MM.1S (cell line): ENCODE measurements around the gene CROCC2.

Source experiments
- DNase-seq: peaks from one replicate; pipeline ENCODE4 v3.0.0-alpha.2; 2015
- H2AFZ ChIP-seq: fragments of 300-600 bp; sonication (generic); 2 replicates; pipeline ENCODE4 v1.6.0; 2016; ENCODE audit warnings: antibody characterized with exemption, low read length
- H3F3A ChIP-seq: fragments of 300-600 bp; sonication (generic); 2 replicates; pipeline ENCODE4 v1.6.1; 2016; ENCODE audit warnings: mild to moderate bottlenecking, antibody characterized with exemption, low read length, moderate library complexity, mixed read lengths; ENCODE audit not compliant: insufficient read depth
- H3K27ac ChIP-seq: fragments of 300-600 bp; sonication (generic); 2 replicates; pipeline ENCODE4 v1.5.1; 2016; ENCODE audit warnings: mild to moderate bottlenecking, low read length
- H3K27me3 ChIP-seq: fragments of 300-600 bp; sonication (generic); replicated peaks from 2 replicates; pipeline ENCODE4 v1.6.0; 2016; ENCODE audit warnings: low read length; ENCODE audit not compliant: insufficient read depth
- H3K36me3 ChIP-seq: fragments of 300-600 bp; sonication (generic); replicated peaks from 2 replicates; pipeline ENCODE4 v1.6.1; 2016; ENCODE audit warnings: mild to moderate bottlenecking, low read length, mixed read lengths; ENCODE audit not compliant: insufficient read depth
- H3K4me1 ChIP-seq: fragments of 300-600 bp; sonication (generic); 2 replicates; pipeline ENCODE4 v1.6.1; 2016; ENCODE audit warnings: low read length, mixed read lengths
- H3K4me2 ChIP-seq: fragments of 300-600 bp; sonication (generic); 2 replicates; pipeline ENCODE4 v1.6.0; 2016; ENCODE audit warnings: low read depth, low read length
- H3K4me3 ChIP-seq: fragments of 300-600 bp; sonication (generic); 2 replicates; pipeline ENCODE4 v1.5.1; 2016; ENCODE audit warnings: low read length, mixed read lengths
- H3K79me2 ChIP-seq: fragments of 300-600 bp; sonication (generic); 2 replicates; pipeline ENCODE4 v1.6.1; 2016; ENCODE audit warnings: mixed run types, low read length, mixed read lengths
- H3K9ac ChIP-seq: fragments of 300-600 bp; sonication (generic); 2 replicates; pipeline ENCODE4 v1.6.1; 2016; ENCODE audit warnings: low read length, mixed read lengths
- H3K9me2 ChIP-seq: fragments of 300-600 bp; sonication (generic); replicated peaks from 2 replicates; pipeline ENCODE4 v1.6.1; 2016; ENCODE audit warnings: mild to moderate bottlenecking, low read length, mixed read lengths; ENCODE audit not compliant: insufficient read depth
- H3K9me3 ChIP-seq: fragments of 300-600 bp; sonication (generic); replicated peaks from 2 replicates; pipeline ENCODE4 v1.6.1; 2016; ENCODE audit warnings: mild to moderate bottlenecking, low read length, mixed read lengths; ENCODE audit not compliant: insufficient read depth
- H4K20me1 ChIP-seq: fragments of 300-600 bp; sonication (generic); 2 replicates; pipeline ENCODE4 v1.6.1; 2016; ENCODE audit warnings: mild to moderate bottlenecking, low read length, moderate library complexity, mixed read lengths; ENCODE audit not compliant: insufficient read depth
- CTCF ChIP-seq: fragments of 300-600 bp; sonication (generic); IDR thresholded peaks from 2 replicates; pipeline ENCODE4 v1.5.1; 2016; ENCODE audit warnings: antibody characterized with exemption, low read length, mixed read lengths
- EZH2 ChIP-seq: fragments of 300-600 bp; sonication (generic); optimal IDR thresholded peaks from 2 replicates; pipeline ENCODE3; 2017; ENCODE audit warnings: low read depth, mild to moderate bottlenecking, antibody characterized with exemption, low read length, mixed read lengths
- EZH2phosphoT487 ChIP-seq: fragments of 300-600 bp; sonication (generic); IDR thresholded peaks from 2 replicates; pipeline ENCODE4 v1.6.1; 2018; ENCODE audit warnings: antibody characterized with exemption, low read length

The CROCC2 gene

GRCh38 chr2:240934701-240935102, 28.6 kb downstream of the CROCC2 start:
- Histone ChIP-seq H3K27me3 (peaks cover 96% of the 10 kb centered on the region), H2AFZ (no peak overlapping the region), H3K9ac (no peak overlapping the region), H3K4me1 (no peaks in the 10 kb centered on the region), H3K4me3 (no peak overlapping the region), H3F3A (no peaks in the 10 kb centered on the region), H3K79me2 (no peaks in the 10 kb centered on the region), H3K9me2 (no peaks in the 10 kb centered on the region), H3K36me3 (no peaks in the 10 kb centered on the region), H4K20me1 (no peaks in the 10 kb centered on the region), H3K9me3 (no peaks in the 10 kb centered on the region), H3K27ac (no peak overlapping the region), H3K4me2 (no peak overlapping the region)
- TF ChIP-seq CTCF (no peak), EZH2 (no peak), EZH2phosphoT487 (no peak)
- DNase-seq, result no peak

GRCh38 chr2:240935103-240935876, 29.2 kb downstream of the CROCC2 start:
- H3K4me2 ChIP-seq, result no peak overlapping the region
- no peak overlapping the region for H3K27ac ChIP-seq
- H2AFZ ChIP-seq, result no peak overlapping the region
- TF ChIP-seq CTCF (no peak), EZH2phosphoT487 (no peak), EZH2 (no peak)
- no peaks in the 10 kb centered on the region for H4K20me1 ChIP-seq
- H3K9me2 ChIP-seq, result no peaks in the 10 kb centered on the region
- H3K36me3 ChIP-seq, result no peaks in the 10 kb centered on the region
- H3K4me1 ChIP-seq, result no peaks in the 10 kb centered on the region
- H3K27me3 ChIP-seq, result peaks cover 96% of the 10 kb centered on the region
- no peaks in the 10 kb centered on the region for H3F3A ChIP-seq
- no peak for DNase-seq
- H3K9ac ChIP-seq, result no peak overlapping the region
- no peak overlapping the region for H3K4me3 ChIP-seq
- no peaks in the 10 kb centered on the region for H3K79me2 ChIP-seq
- H3K9me3 ChIP-seq, result no peaks in the 10 kb centered on the region

GRCh38 chr2:240936106-240936505, 30.0 kb downstream of the CROCC2 start:
- TF ChIP-seq EZH2 (no peak), EZH2phosphoT487 (no peak), CTCF (no peak)
- Histone ChIP-seq H3K4me1 (no peaks in the 10 kb centered on the region), H3K36me3 (no peaks in the 10 kb centered on the region), H3K79me2 (no peaks in the 10 kb centered on the region), H3K4me2 (no peak overlapping the region), H3K27ac (no peak overlapping the region), H2AFZ (no peak overlapping the region), H3K27me3 (peaks cover 96% of the 10 kb centered on the region), H4K20me1 (no peaks in the 10 kb centered on the region), H3K4me3 (no peak overlapping the region), H3F3A (no peaks in the 10 kb centered on the region), H3K9me3 (no peaks in the 10 kb centered on the region), H3K9ac (no peak overlapping the region), H3K9me2 (no peaks in the 10 kb centered on the region)
- DNase-seq, result no peak
